Ishikawa (cell line): ENCODE data around the gene NPTX1.

Experiments used
- CEBPB ChIP-seq: IDR thresholded peaks from 2 replicates; pipeline ENCODE4 v1.6.1; 2012
- CREB1 ChIP-seq: IDR thresholded peaks from 2 replicates; pipeline ENCODE4 v1.6.1; 2012; ENCODE audit warnings: low read depth
- EGR1 ChIP-seq: IDR thresholded peaks from 2 replicates; pipeline ENCODE4 v1.6.1; 2012
- EP300 ChIP-seq: IDR thresholded peaks from 2 replicates; pipeline ENCODE4 v1.6.1; 2012; ENCODE audit warnings: borderline replicate concordance
- FOXM1 ChIP-seq: IDR thresholded peaks from 2 replicates; pipeline ENCODE4 v1.6.1; 2012; ENCODE audit warnings: low read depth, borderline replicate concordance
- NFIC ChIP-seq: IDR thresholded peaks from 2 replicates; pipeline ENCODE4 v1.6.1; 2012
- RAD21 ChIP-seq: IDR thresholded peaks from 2 replicates; pipeline ENCODE4 v1.6.1; 2012; ENCODE audit warnings: low read depth
- TAF1 ChIP-seq: IDR thresholded peaks from 2 replicates; pipeline ENCODE4 v1.6.1; 2012; ENCODE audit warnings: low read depth, mild to moderate bottlenecking
- TCF12 ChIP-seq: IDR thresholded peaks from 2 replicates; pipeline ENCODE4 v1.6.1; 2012; ENCODE audit warnings: low read depth
- TEAD4 ChIP-seq: IDR thresholded peaks from 2 replicates; pipeline ENCODE4 v1.6.1; 2012
- YY1 ChIP-seq: IDR thresholded peaks from 2 replicates; pipeline ENCODE4 v1.6.1; 2012; ENCODE audit warnings: low read depth
- ZBTB7A ChIP-seq: IDR thresholded peaks from 2 replicates; pipeline ENCODE4 v1.6.1; 2012; ENCODE audit warnings: low read depth
- TF ChIP-seq, protein P1 (sequence below): IDR thresholded peaks from 2 replicates; pipeline ENCODE4 v1.6.1; 2012
- TF ChIP-seq, protein P2 (sequence below): IDR thresholded peaks from 2 replicates; pipeline ENCODE4 v1.6.1; 2012
- TF ChIP-seq, protein P3 (sequence below): IDR thresholded peaks from 2 replicates; pipeline ENCODE4 v1.6.1; 2012; ENCODE audit warnings: low read depth, mild to moderate bottlenecking

Gene NPTX1

GRCh38 chr17:80477647-80478478 lies 1.5 kb upstream of the NPTX1 start:
- no peak for TF ChIP-seq TEAD4
- no peak for TF ChIP-seq NFIC
- TF ChIP-seq, protein P1, sequence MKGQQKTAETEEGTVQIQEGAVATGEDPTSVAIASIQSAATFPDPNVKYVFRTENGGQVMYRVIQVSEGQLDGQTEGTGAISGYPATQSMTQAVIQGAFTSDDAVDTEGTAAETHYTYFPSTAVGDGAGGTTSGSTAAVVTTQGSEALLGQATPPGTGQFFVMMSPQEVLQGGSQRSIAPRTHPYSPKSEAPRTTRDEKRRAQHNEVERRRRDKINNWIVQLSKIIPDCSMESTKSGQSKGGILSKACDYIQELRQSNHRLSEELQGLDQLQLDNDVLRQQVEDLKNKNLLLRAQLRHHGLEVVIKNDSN, result no peak
- TF ChIP-seq CREB1, result no peak
- TF ChIP-seq RAD21, result no peak
- no peak for TF ChIP-seq EGR1
- no peak for TF ChIP-seq YY1
- TF ChIP-seq TCF12, result no peak
- TF ChIP-seq TAF1, result no peak
- no peak for TF ChIP-seq ZBTB7A
- TF ChIP-seq CEBPB, result no peak
- TF ChIP-seq, protein P2, sequence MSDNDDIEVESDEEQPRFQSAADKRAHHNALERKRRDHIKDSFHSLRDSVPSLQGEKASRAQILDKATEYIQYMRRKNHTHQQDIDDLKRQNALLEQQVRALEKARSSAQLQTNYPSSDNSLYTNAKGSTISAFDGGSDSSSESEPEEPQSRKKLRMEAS, result no peak
- TF ChIP-seq EP300, result no peak
- TF ChIP-seq, protein P3, sequence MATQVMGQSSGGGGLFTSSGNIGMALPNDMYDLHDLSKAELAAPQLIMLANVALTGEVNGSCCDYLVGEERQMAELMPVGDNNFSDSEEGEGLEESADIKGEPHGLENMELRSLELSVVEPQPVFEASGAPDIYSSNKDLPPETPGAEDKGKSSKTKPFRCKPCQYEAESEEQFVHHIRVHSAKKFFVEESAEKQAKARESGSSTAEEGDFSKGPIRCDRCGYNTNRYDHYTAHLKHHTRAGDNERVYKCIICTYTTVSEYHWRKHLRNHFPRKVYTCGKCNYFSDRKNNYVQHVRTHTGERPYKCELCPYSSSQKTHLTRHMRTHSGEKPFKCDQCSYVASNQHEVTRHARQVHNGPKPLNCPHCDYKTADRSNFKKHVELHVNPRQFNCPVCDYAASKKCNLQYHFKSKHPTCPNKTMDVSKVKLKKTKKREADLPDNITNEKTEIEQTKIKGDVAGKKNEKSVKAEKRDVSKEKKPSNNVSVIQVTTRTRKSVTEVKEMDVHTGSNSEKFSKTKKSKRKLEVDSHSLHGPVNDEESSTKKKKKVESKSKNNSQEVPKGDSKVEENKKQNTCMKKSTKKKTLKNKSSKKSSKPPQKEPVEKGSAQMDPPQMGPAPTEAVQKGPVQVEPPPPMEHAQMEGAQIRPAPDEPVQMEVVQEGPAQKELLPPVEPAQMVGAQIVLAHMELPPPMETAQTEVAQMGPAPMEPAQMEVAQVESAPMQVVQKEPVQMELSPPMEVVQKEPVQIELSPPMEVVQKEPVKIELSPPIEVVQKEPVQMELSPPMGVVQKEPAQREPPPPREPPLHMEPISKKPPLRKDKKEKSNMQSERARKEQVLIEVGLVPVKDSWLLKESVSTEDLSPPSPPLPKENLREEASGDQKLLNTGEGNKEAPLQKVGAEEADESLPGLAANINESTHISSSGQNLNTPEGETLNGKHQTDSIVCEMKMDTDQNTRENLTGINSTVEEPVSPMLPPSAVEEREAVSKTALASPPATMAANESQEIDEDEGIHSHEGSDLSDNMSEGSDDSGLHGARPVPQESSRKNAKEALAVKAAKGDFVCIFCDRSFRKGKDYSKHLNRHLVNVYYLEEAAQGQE, result no peak
- no peak for TF ChIP-seq FOXM1

DNA sequence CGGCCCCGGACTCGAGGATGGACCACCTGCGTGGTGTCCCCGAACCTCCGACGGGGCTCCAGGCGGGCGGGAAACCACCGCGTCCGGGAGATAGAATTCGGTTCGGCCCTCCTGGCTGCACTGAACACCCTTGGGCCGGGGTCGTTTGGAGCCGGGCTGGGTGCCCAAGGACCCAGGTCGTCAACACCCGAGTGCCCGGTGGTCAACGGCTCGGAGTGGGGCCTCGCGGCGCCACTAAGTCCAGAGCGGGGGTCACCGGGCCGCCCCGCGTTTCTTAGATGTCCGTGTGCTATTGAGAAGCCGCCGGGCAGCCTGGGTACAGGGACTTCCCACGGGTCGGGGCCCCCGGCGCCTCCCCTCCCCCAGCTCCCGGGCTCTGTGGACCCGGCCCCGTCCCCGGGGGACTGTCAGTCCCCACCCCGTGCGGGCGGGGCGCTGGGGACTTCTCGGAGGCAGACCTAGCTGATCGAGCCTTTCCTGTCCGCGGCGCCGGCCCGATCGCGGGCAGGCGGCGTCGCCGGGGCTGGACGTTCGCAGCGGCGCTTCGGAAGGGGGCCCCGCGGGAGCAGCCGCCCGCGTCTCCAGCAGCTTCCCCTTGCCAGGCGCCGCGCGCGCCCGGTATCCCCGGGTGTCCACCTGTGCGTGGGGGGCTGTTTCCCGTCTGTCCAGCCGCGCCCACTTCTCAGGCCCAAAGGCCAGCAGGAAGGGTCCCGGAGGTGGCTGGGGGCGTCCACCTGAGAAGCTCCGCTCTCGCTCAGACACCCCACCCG lies 655 bp upstream of the NPTX1 start:
- TF ChIP-seq TAF1, result no peak
- no peak for TF ChIP-seq YY1
- TF ChIP-seq FOXM1, result no peak
- no peak for TF ChIP-seq CREB1
- TF ChIP-seq TCF12, result no peak
- TF ChIP-seq, protein P2, result no peak
- TF ChIP-seq RAD21, result no peak
- TF ChIP-seq, protein P3, result no peak
- no peak for TF ChIP-seq ZBTB7A

- TF ChIP-seq EP300, result no peak
- 0 out of 2 replicates have a peak, but pooled peaks have one; percentile 32 for TF ChIP-seq EGR1
Measured at GRCh38 chr17:80474961-80475909, 1.2 kb downstream of the NPTX1 start.

GRCh38 chr17:80474231-80474960 lies 2.0 kb downstream of the NPTX1 start:
- TF ChIP-seq, protein P1, result peak; percentile 88
- TF ChIP-seq RAD21 (peak; percentile 33; the same call in 1 of the 2 replicates), TAF1 (no peak), FOXM1 (no peak), CEBPB (no peak), YY1 (no peak), TEAD4 (no peak)
- TF ChIP-seq, protein P2, result no peak
- TF ChIP-seq, protein P3, result no peak
